ENCODE data around the gene KIF17.

DNA sequence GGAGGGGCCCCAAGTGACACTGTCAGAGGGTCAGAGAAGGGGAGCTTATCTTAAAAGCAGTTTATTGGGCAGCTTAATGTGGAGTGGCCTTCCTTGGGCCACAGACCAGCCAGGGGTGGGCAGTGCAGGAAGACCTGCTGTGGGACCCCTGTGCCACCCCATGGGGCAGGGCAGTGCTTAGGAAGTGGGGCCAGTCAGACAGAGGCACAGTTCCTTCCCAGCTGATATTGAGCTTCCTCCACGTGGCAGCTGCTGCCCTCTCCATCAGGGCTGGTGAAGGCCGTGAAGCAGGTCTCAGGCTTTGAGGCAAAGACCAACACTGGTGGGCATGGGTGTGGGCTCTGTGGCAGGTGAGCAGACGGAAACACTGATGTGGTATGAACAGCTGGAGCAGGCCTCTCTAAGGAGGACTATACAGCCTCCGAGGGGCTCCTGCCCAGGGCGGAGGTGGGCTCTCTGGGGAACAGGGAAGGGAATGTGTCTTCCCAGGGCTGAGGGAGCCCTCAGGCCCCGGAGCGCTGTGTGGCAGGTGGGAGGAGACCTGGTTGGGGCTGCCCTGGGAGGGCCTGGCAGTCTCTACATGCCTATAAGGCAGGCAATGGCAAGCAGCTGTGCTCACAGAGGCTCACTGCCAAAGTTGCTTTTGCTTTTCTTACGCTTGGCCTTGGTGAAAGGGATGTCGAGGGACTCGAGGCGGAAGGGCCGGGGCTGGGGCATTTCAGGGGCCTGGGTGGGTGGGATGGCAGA is 53.7 kb downstream of the KIF17 start:
- TF ChIP-seq, protein P1, sequence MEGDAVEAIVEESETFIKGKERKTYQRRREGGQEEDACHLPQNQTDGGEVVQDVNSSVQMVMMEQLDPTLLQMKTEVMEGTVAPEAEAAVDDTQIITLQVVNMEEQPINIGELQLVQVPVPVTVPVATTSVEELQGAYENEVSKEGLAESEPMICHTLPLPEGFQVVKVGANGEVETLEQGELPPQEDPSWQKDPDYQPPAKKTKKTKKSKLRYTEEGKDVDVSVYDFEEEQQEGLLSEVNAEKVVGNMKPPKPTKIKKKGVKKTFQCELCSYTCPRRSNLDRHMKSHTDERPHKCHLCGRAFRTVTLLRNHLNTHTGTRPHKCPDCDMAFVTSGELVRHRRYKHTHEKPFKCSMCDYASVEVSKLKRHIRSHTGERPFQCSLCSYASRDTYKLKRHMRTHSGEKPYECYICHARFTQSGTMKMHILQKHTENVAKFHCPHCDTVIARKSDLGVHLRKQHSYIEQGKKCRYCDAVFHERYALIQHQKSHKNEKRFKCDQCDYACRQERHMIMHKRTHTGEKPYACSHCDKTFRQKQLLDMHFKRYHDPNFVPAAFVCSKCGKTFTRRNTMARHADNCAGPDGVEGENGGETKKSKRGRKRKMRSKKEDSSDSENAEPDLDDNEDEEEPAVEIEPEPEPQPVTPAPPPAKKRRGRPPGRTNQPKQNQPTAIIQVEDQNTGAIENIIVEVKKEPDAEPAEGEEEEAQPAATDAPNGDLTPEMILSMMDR (IDR thresholded peaks at IDR 0.05; ENCODE audit: low read depth, low read length, poor library complexity, severe bottlenecking), result no peak
- TF ChIP-seq EZH2phosphoT487 (IDR thresholded peaks at IDR 0.05; ENCODE audit: borderline replicate concordance, low read length), result no peak

Measured in DOHH2 (cell line).